Measurements from ENCODE around the gene ST6GALNAC4. TPM values are rescaled to one million over a fixed set of nuclear protein-coding genes. Genes with fewer than 3 reads are reported as not detected.

Gene ST6GALNAC4
- total and polyA plus RNA-seq, 9 of the 15 experiments (the other 6 are each of a cell fraction or from before 2014, with no cell fraction given) = 2.6 to 43.1 (median 15.4) TPM

DNA sequence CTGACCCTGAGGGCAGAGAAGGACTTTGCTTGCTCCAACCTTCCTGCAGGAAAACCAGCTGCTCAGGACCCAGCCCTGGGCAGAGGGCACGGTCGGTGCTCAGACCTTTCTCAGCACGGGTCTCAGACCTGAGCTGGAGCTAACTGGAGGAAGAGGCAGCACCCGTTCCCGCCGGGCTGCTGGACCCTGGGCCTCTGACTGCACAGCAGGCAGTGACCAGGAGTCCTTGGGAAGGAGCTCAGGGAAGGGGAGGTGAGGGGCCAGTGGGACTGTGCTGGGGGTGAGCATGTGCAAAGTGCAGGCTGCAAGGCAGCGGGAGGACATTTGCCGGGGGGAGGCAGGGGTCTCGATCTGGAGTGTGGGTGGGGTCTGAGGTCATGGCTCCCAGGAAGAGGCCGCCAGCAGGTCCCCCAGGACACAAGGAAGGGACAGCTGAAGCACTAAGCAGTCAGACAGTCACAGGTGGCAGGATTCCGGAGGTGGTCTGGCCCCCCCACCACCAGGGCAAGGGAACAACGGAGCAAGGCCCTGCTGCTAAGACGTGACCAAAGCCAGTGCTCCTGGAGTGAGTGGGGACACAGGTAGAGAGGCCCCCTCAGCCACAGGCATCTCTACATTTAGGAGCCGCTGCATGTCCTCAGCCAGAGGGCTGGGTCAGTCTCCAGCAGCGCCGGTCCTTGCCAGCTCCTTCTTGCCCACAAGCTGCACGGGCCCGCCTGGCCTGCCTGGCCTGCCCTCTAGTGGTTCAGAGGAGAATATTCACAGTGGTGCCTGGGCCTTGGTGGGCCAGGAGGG lies 25.6 kb upstream of the ST6GALNAC4 start (continued):
- TF ChIP-seq, protein P1, sequence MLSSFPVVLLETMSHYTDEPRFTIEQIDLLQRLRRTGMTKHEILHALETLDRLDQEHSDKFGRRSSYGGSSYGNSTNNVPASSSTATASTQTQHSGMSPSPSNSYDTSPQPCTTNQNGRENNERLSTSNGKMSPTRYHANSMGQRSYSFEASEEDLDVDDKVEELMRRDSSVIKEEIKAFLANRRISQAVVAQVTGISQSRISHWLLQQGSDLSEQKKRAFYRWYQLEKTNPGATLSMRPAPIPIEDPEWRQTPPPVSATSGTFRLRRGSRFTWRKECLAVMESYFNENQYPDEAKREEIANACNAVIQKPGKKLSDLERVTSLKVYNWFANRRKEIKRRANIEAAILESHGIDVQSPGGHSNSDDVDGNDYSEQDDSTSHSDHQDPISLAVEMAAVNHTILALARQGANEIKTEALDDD (IDR thresholded peaks at IDR 0.05) = no peak
- TF ChIP-seq CC2D1A (IDR thresholded peaks at IDR 0.05) (0 out of 2 replicates have a peak, but pooled peaks have one; percentile 29), GATAD2A (IDR thresholded peaks at IDR 0.05) (peak; percentile 80), HNRNPL (IDR thresholded peaks at IDR 0.05; ENCODE audit: low read depth, low read length) (peak; percentile 64; the same call in 1 of the 2 replicates), HDAC1 (IDR thresholded peaks at IDR 0.05) (peak in 1 of 2 experiments; percentile 26; a peak in 1 of 4 replicates), RAD21 (CRISPR knock-in tag; conservative IDR thresholded peaks at IDR 0.05 in 1 of 2, IDR thresholded peaks at IDR 0.05 in 1 of 2) (peak; percentile 26 to 59; a peak in 3 of 4 replicates), U2AF1 (optimal IDR thresholded peaks at IDR 0.05; ENCODE audit: low read depth, low read length) (no peak), ZNF77 (CRISPR knock-in tag; IDR thresholded peaks at IDR 0.05) (no peak), GABPB1 (CRISPR knock-in tag; IDR thresholded peaks at IDR 0.05) (peak; percentile 37; the same call in 1 of the 2 replicates), XRCC5 (IDR thresholded peaks at IDR 0.05; ENCODE audit: low read depth, low read length) (0 out of 2 replicates have a peak, but pooled peaks have one; percentile 67), CTBP1 (IDR thresholded peaks at IDR 0.05; ENCODE audit: borderline replicate concordance) (0 out of 2 replicates have a peak, but pooled peaks have one; percentile 18), MAZ (CRISPR knock-in tag; conservative IDR thresholded peaks at IDR 0.05 in 1 of 2, IDR thresholded peaks at IDR 0.05 in 1 of 2) (peak in 1 of 2 experiments; percentile 58; a peak in 1 of 4 replicates), NR3C1 (CRISPR knock-in tag; IDR thresholded peaks at IDR 0.05) (0 out of 2 replicates have a peak, but pooled peaks have one; percentile 19), MYNN (IDR thresholded peaks at IDR 0.05) (0 out of 2 replicates have a peak, but pooled peaks have one; percentile 60), MYNN (CRISPR knock-in tag; IDR thresholded peaks at IDR 0.05) (no peak), ZKSCAN1 (IDR thresholded peaks at IDR 0.05; ENCODE audit: low read depth, low read length) (no peak)
- TF ChIP-seq, protein P2, sequence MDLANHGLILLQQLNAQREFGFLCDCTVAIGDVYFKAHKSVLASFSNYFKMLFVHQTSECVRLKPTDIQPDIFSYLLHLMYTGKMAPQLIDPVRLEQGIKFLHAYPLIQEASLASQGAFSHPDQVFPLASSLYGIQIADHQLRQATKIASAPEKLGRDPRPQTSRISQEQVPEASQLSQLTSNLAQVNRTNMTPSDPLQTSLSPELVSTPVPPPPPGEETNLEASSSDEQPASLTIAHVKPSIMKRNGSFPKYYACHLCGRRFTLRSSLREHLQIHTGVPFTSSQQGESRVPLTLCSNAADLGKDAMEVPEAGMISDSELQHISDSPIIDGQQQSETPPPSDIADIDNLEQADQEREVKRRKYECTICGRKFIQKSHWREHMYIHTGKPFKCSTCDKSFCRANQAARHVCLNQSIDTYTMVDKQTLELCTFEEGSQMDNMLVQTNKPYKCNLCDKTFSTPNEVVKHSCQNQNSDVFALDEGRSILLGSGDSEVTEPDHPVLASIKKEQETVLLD (IDR thresholded peaks at IDR 0.05) = peak; percentile 72; the same call in 1 of the 2 replicates
- TF ChIP-seq, protein P3, sequence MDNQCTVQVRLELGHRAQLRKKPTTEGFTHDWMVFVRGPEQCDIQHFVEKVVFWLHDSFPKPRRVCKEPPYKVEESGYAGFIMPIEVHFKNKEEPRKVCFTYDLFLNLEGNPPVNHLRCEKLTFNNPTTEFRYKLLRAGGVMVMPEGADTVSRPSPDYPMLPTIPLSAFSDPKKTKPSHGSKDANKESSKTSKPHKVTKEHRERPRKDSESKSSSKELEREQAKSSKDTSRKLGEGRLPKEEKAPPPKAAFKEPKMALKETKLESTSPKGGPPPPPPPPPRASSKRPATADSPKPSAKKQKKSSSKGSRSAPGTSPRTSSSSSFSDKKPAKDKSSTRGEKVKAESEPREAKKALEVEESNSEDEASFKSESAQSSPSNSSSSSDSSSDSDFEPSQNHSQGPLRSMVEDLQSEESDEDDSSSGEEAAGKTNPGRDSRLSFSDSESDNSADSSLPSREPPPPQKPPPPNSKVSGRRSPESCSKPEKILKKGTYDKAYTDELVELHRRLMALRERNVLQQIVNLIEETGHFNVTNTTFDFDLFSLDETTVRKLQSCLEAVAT (IDR thresholded peaks at IDR 0.05) = 0 out of 4 replicates have a peak, but pooled peaks of 1 of the 2 experiments have one; percentile 48
- TF ChIP-seq, protein P4, sequence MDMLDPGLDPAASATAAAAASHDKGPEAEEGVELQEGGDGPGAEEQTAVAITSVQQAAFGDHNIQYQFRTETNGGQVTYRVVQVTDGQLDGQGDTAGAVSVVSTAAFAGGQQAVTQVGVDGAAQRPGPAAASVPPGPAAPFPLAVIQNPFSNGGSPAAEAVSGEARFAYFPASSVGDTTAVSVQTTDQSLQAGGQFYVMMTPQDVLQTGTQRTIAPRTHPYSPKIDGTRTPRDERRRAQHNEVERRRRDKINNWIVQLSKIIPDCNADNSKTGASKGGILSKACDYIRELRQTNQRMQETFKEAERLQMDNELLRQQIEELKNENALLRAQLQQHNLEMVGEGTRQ (CRISPR knock-in tag; IDR thresholded peaks at IDR 0.05) = 0 out of 2 replicates have a peak, but pooled peaks have one; percentile 11
- TF ChIP-seq, protein P5, sequence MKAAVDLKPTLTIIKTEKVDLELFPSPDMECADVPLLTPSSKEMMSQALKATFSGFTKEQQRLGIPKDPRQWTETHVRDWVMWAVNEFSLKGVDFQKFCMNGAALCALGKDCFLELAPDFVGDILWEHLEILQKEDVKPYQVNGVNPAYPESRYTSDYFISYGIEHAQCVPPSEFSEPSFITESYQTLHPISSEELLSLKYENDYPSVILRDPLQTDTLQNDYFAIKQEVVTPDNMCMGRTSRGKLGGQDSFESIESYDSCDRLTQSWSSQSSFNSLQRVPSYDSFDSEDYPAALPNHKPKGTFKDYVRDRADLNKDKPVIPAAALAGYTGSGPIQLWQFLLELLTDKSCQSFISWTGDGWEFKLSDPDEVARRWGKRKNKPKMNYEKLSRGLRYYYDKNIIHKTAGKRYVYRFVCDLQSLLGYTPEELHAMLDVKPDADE (conservative IDR thresholded peaks at IDR 0.05; ENCODE audit: control insufficient read depth, low read depth, low read length) = 0 out of 2 replicates have a peak, but pooled peaks have one; percentile 1
